Adrenal gland (tissue), 12 donors: ENCODE results near the gene PMPCA. TPM values are rescaled to one million over a fixed set of nuclear protein-coding genes. Genes with fewer than 3 reads are reported as not detected.

Source experiments
- DNase-seq, 7 donors: peaks; one replicate each; pipeline ENCODE4 v3.0.0-alpha.2; 2019 to 2020
- H3K27ac ChIP-seq, 5 donors: fragments of 200-600 bp; sonication (generic) in 4 of 5; 1 replicate in 3 of 5; 2 replicates in 2 of 5; pipeline versions ENCODE4 v1.5.1 to v1.8.0; 2016 to 2020; ENCODE audit warnings: mild to moderate bottlenecking in 1 of 5
- H3K27me3 ChIP-seq: fragments of 200-600 bp; 2 replicates; pipeline ENCODE4 v1.8.0; 2021
- H3K36me3 ChIP-seq, 2 donors: fragments of 200-600 bp; replicated peaks in 1 of 2; 1 replicate in 1 of 2; 2 replicates in 1 of 2; pipeline versions ENCODE4 v1.5.1 to v1.8.0; 2018 to 2022
- H3K4me1 ChIP-seq, 2 donors: fragments of 200-600 bp; replicated peaks in 1 of 2; 1 replicate in 1 of 2; 2 replicates in 1 of 2; pipeline versions ENCODE4 v1.5.1 to v1.8.0; 2018 to 2021
- H3K4me3 ChIP-seq, 4 donors: fragments of 200-600 bp; sonication (generic) in 3 of 4; one replicate each; pipeline ENCODE4 v1.5.1; 2016 to 2018
- H3K9me3 ChIP-seq, 3 donors: fragments of 200-600 bp; sonication (generic) in 1 of 3; replicated peaks in 1 of 3; 1 replicate in 2 of 3; 2 replicates in 1 of 3; pipeline versions ENCODE4 v1.5.1 to v1.8.0; 2016 to 2021
- CTCF ChIP-seq, 6 experiments: fragments of 450-650 bp in 4 of 6; fragments of 200-600 bp in 2 of 6; sonication (generic) in 1 of 6; IDR thresholded peaks; 1 replicate in 5 of 6; 2 replicates in 1 of 6; pipeline versions ENCODE4 v1.5.1 to v1.8.0; 2016 to 2021; ENCODE audit warnings: antibody characterized with exemption in 6 of 6, mild to moderate bottlenecking in 2 of 6, moderate library complexity in 1 of 6
- POLR2A ChIP-seq, 2 donors: fragments of 450-650 bp; IDR thresholded peaks; one replicate each; pipeline ENCODE4 v1.6.1; 2017; ENCODE audit warnings: antibody characterized with exemption in 2 of 2, mild to moderate bottlenecking in 2 of 2, moderate library complexity in 1 of 2
- WGBS, 4 donors: extraction: QIAGEN DNeasy Blood & Tissue Kit in 2 of 4; methylation state at CpG; one replicate each; pipeline versions ENCODE4 v1.1.5 to v1.1.7; 2013 to 2017; 5-methylcytosine and 5-hydroxymethylcytosine counted together
- intact Hi-C, 2 donors: fragments of 100-400 bp; cut with DNase I; formaldehyde crosslinking; loops; one replicate each; pipeline versions ENCODE4 v1.14.1 to v1.15.0; 2022 to 2023
- polyA plus RNA-seq, 3 donors: library from polyadenylated mRNA; stranded (reverse); fragments of 200-250 nt in 2 of 3; fragments of 350-450 nt in 1 of 3; fragmentation: Illumina TruSeq in 1 of 3; extraction: RNeasy Lipid Tissue Mini Kit (QIAGEN cat#74804) in 1 of 3; gene quantifications; one replicate each; pipeline ENCODE4 v1.2.3, GENCODE V29; 2013 to 2014
- total RNA-seq, 9 donors: library from RNA; depleted of rRNA in 4 of 9; stranded (reverse); fragments of >200 nt in 4 of 9; fragments of 120-200 nt in 1 of 9; fragmentation: NEBNext Ultra II Directional in 1 of 9; extraction: Animal tissue kit (Norgen Biotek cat#: 25700) in 1 of 9; gene quantifications; one replicate each; pipeline versions ENCODE4 v1.1.0 to v1.2.4, GENCODE V29; 2013 to 2023
- donor health status: healthy with polysubstance abuse.
- donor health status: Bipolar disorder and iron deficiency.
- donor health status: DM: yes; HTN: yes; CAD: no.
- donor health status: DM: no; HTN: no; CAD: no.
- donor health status: DM: no; HTN: no; CAD: no.
- donor health status: DM: yes; HTN: yes; CAD: no.

The PMPCA gene
- total and polyA plus RNA-seq, 12 donors, result 43.4 to 138 (median 81.6) TPM

- TF ChIP-seq CTCF (IDR thresholded peaks at IDR 0.05), result no peak
- TF ChIP-seq POLR2A (IDR thresholded peaks at IDR 0.05), result no peak
- no peak for DNase-seq
- WGBS, 4 donors, result 81 to 88% (median 84%) methylated on average over 23 to 26 of the region's 26 CpGs; no CpG with 5 or more reads in 1 of the 4 donors
- H3K27me3 ChIP-seq, result no peaks in the 10 kb centered on the region
- intact Hi-C loops, result no loop called here
- no peaks in the 10 kb centered on the region for H3K9me3 ChIP-seq
- H3K36me3 ChIP-seq, result no peaks in the 10 kb centered on the region
- H3K4me1 ChIP-seq, result peaks cover 0 to 14% of the 10 kb centered on the region in 2 donors
- no peak overlapping the region for H3K4me3 ChIP-seq
- H3K27ac ChIP-seq, result no peak overlapping the region
Observed at GRCh38 chr9:136361754-136362449, 48.6 kb upstream of the PMPCA start.

DNA sequence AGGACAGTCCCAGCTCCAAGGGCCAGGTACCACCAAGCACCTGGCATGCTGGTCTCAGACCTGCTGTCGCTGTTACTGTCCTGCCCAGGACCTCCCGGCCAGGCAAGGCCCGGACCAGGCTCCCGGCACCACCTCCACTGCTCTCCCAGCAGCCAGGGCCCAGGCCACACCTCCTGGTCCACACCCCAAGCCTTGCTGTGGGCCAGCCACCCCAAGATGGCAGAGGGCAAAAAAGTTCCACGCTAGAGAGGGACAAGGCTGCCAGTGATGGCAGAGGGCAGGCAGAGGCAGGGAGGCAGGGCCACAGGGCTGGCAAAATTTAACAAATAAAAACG lies 48.0 kb upstream of the PMPCA start:
- intact Hi-C loops, result no loop called here
- 77 to 88% (median 85%) methylated on average over 2 to 6 of the region's 6 CpGs for WGBS, 4 donors
- Histone ChIP-seq H3K4me3 (no peak overlapping the region), H3K27ac (peak overlapping the region in 2 of 5 donors; percentile 42 to 93), H3K27me3 (no peaks in the 10 kb centered on the region), H3K4me1 (peaks cover 0 to 14% of the 10 kb centered on the region in 2 donors), H3K9me3 (no peaks in the 10 kb centered on the region), H3K36me3 (no peaks in the 10 kb centered on the region)
- no peak for DNase-seq
- TF ChIP-seq POLR2A (IDR thresholded peaks at IDR 0.05) (no peak), CTCF (IDR thresholded peaks at IDR 0.05) (no peak)

GRCh38 chr9:136363106-136363948 lies 47.1 kb upstream of the PMPCA start, which contains the start of gene DNLZ:
DNLZ (minus strand) TSS chr9:136363744; CDS start chr9:136363714, 30 bp downstream.
- peak within 1 kb of the TSS in 3 of 4 donors; percentile 45 to 73 (median 62) for H3K4me3 ChIP-seq
- intact Hi-C loops, result no loop called here
- peak within 1 kb of the TSS; percentile 67 to 93 (median 75) for H3K27ac ChIP-seq
- no peaks in the 10 kb centered on the region for H3K27me3 ChIP-seq
- peak; percentile 55 to 100 (median 91) for TF ChIP-seq CTCF (IDR thresholded peaks at IDR 0.05)
- TF ChIP-seq POLR2A (IDR thresholded peaks at IDR 0.05), result peak; percentile 71 to 77
- WGBS, 4 donors, result 1% methylated on average over 96 to 97 of the region's 97 CpGs; no CpG with 5 or more reads in 2 of the 4 donors
- H3K36me3 ChIP-seq, result no peaks in the 10 kb centered on the region
- peaks cover 0 to 9% of the 10 kb centered on the region in 2 donors for H3K4me1 ChIP-seq
- no peaks in the 10 kb centered on the region for H3K9me3 ChIP-seq
- peak; percentile 97 to 99 (median 98) for DNase-seq
